ENCODE data around the gene RPL10.

The RPL10 gene

GRCh38 chrX:154366666-154367055, 31.5 kb upstream of the RPL10 start:
- H3K4me3 Mint-ChIP-seq = peak overlapping the region in 1 of 2 donors; percentile 59
- H3K36me3 Mint-ChIP-seq (ENCODE audit: insufficient read depth) = peaks cover 96% of the 10 kb centered on the region
- H3K9me3 Mint-ChIP-seq = no peaks in the 10 kb centered on the region
- H3K27ac Mint-ChIP-seq = peak overlapping the region; percentile 83 to 98
- ATAC-seq (replicated peaks) (no peak), DNase-seq (no peak)
- peaks cover 6 to 21% of the 10 kb centered on the region in 2 donors for H3K4me1 Mint-ChIP-seq (ENCODE audit: low read depth in 2 of 2)
- H3K27me3 Mint-ChIP-seq = no peaks in the 10 kb centered on the region

GRCh38 chrX:154367474-154368308, 30.5 kb upstream of the RPL10 start:
- Mint-ChIP-seq H3K27me3 (no peaks in the 10 kb centered on the region), H3K9me3 (no peaks in the 10 kb centered on the region), H3K27ac (peak overlapping the region; percentile 95 to 98), H3K4me1 (ENCODE audit: low read depth in 2 of 2) (peaks cover 11 to 21% of the 10 kb centered on the region in 2 donors), H3K36me3 (ENCODE audit: insufficient read depth) (peaks cover 91% of the 10 kb centered on the region), H3K4me3 (peak overlapping the region; percentile 86 to 92)
- ATAC-seq (replicated peaks) (no peak), DNase-seq (no peak)

DNA sequence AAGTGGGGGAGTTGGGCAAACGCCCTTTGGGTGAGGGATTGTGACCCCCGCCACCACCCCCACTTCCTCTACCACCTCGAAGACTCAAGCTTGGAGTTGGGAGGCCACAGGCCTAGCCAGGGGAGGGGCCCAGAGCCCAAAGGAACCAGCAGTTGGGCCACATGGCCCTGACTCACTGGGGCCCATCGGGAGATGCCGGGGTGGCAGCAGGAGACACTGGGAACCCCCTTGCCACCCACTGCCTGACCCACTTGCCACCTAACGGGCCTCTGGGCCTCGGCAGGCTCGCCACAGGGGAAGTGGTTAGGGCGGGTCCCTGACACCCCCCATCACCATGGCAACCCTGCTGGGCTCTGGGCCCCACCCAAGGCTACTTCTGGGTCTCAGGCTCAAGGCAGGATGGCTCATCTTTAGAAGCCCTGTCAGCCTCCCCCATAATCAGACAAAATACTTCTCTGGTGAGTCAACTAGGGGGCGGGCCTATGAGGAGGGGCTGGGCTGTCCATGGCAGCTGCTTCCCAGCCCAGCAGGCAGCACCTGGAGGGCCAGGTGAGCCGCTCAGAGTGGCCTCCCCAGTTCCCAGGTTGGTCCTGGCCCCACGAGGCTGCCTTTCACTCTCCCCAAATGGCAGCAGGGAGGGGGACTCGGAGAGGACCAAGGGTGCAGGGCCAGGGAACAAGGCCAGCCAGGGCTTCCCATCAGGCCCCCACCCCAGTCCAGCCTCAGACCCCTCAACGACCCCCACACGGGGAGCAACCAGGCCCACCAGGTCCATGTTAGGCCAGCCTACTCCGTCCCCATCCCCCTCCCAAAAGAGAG, 29.3 kb upstream of the RPL10 start:
- Mint-ChIP-seq H3K9me3 (no peaks in the 10 kb centered on the region), H3K4me1 (ENCODE audit: low read depth in 2 of 2) (peaks cover 16 to 19% of the 10 kb centered on the region in 2 donors), H3K27me3 (no peaks in the 10 kb centered on the region), H3K4me3 (peak overlapping the region; percentile 86 to 92), H3K27ac (peak overlapping the region; percentile 95 to 98), H3K36me3 (ENCODE audit: insufficient read depth) (peaks cover 81% of the 10 kb centered on the region)
- DNase-seq = peak; percentile 88 to 92 (median 89)
- ATAC-seq (replicated peaks) = peak; percentile 63

DNA sequence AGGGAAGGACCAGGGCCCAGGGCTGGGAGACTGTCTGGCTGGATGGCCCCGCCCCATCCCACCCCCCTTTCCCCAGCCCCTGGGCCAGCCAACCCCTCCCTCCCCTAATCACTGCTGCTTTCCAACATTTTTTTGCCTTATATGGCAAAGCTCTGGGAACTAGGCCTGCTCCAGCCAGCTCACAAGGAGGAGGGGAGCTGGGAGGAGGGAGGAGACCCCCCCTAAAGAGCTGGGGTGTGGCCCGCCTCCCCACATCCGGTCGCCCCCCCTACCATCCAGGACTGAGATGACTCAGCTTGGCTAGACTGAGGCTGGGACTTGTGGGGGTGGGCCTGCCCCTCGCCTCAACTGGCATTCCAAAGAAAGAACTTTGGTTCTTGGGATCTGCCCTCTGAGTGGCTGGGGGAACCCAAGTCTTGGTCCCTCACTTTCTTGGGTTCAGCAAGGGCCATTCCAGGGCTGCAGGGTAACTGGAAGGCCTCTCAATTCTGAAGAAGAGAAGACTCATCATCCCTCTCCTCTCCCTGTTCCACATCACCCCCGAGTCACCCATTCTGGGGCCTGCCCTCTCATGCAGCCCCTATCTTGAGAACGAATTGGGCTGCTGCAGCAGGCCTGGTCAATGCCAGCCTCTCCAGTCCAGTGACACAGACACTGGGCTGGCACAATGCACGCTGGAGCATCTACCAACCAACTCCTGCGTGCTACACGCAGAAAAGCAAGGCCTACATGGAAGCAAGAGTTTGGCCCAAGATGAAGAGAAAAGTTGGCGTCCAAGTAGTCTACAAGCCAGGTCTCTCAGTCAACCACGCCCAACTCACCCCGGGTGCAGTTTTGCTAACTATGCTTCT, 28.5 kb upstream of the RPL10 start:
- DNase-seq = peak; percentile 67 to 68 (median 67)
- Mint-ChIP-seq H3K4me3 (peak overlapping the region; percentile 86 to 92), H3K4me1 (ENCODE audit: low read depth in 2 of 2) (peaks cover 16 to 18% of the 10 kb centered on the region in 2 donors), H3K27ac (peak overlapping the region; percentile 95 to 98), H3K9me3 (no peaks in the 10 kb centered on the region), H3K36me3 (ENCODE audit: insufficient read depth) (peaks cover 72% of the 10 kb centered on the region), H3K27me3 (no peaks in the 10 kb centered on the region)
- ATAC-seq (replicated peaks) = peak; percentile 21

DNA sequence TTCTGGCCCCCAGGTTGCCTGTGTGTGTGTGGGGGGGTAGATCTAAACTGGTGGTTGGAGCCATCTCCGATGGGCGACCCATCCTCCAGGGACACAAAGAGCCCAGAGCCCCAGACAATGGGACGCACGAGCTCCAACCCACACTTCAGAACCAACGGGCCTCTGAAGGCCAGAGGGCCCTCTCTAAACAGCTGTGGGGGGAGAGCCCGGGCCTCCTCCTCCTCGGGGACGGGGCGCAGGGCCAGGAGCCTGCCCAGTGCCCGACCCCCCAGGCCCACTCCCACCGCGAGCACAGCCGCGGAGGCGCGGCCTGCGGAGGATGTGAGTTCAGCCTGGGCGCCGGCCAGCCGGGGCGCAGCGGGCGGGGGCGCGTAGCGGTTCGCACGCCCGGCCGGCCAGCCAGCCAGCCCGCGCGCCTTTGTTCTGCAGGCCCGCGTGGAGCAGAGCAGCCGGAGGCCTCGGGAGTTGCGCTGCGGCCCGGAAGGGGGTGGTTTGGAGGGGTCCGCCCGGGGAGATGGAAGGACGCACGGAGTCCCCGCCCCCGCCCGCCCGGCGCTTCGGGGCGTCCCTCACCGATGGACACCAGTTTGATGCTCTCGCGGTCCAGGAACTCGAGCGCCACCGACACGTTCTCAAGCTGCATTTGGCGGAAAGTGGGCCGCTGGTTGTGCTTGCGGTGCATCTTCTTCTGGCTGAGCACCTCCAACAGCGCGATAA, 27.7 kb upstream of the RPL10 start:
- Mint-ChIP-seq H3K36me3 (ENCODE audit: insufficient read depth) (peaks cover 70% of the 10 kb centered on the region), H3K27me3 (no peaks in the 10 kb centered on the region), H3K4me1 (ENCODE audit: low read depth in 2 of 2) (peaks cover 13 to 16% of the 10 kb centered on the region in 2 donors), H3K9me3 (no peaks in the 10 kb centered on the region), H3K27ac (peak overlapping the region; percentile 95 to 98), H3K4me3 (peak overlapping the region; percentile 86 to 92)
- DNase-seq (no peak), ATAC-seq (replicated peaks) (no peak)

- H3K4me1 Mint-ChIP-seq (ENCODE audit: low read depth in 2 of 2) = peaks cover 13 to 16% of the 10 kb centered on the region in 2 donors
- H3K27ac Mint-ChIP-seq = peak overlapping the region; percentile 77 to 98
- no peaks in the 10 kb centered on the region for H3K27me3 Mint-ChIP-seq
- no peaks in the 10 kb centered on the region for H3K9me3 Mint-ChIP-seq
- ATAC-seq (replicated peaks) = peak; percentile 48
- peaks cover 62% of the 10 kb centered on the region for H3K36me3 Mint-ChIP-seq (ENCODE audit: insufficient read depth)
- H3K4me3 Mint-ChIP-seq = peak overlapping the region; percentile 86 to 92
- peak; percentile 86 for DNase-seq
These were observed 27.0 kb upstream of the RPL10 start for GRCh38 chrX:154371017-154371788.

GRCh38 chrX:154371789-154372300, 26.3 kb upstream of the RPL10 start:
- peaks cover 11 to 16% of the 10 kb centered on the region in 2 donors for H3K4me1 Mint-ChIP-seq (ENCODE audit: low read depth in 2 of 2)
- ATAC-seq (replicated peaks) = no peak
- H3K27ac Mint-ChIP-seq = peak overlapping the region; percentile 92 to 96
- no peak for DNase-seq
- H3K27me3 Mint-ChIP-seq = no peaks in the 10 kb centered on the region
- peak overlapping the region; percentile 86 to 92 for H3K4me3 Mint-ChIP-seq
- H3K9me3 Mint-ChIP-seq = no peaks in the 10 kb centered on the region
- H3K36me3 Mint-ChIP-seq (ENCODE audit: insufficient read depth) = peaks cover 56% of the 10 kb centered on the region

GRCh38 chrX:154372612-154373022, 25.6 kb upstream of the RPL10 start:
- DNase-seq (peak in 2 of 3 experiments; percentile 37 to 44), ATAC-seq (replicated peaks) (peak; percentile 11)
- Mint-ChIP-seq H3K4me1 (ENCODE audit: low read depth in 2 of 2) (peaks cover 14 to 16% of the 10 kb centered on the region in 2 donors), H3K4me3 (peak overlapping the region; percentile 86 to 92), H3K27ac (peak overlapping the region; percentile 92 to 96), H3K36me3 (ENCODE audit: insufficient read depth) (peaks cover 50% of the 10 kb centered on the region), H3K27me3 (no peaks in the 10 kb centered on the region), H3K9me3 (no peaks in the 10 kb centered on the region)

- no peaks in the 10 kb centered on the region for H3K9me3 Mint-ChIP-seq
- H3K4me1 Mint-ChIP-seq (ENCODE audit: low read depth in 2 of 2) = peaks cover 8 to 10% of the 10 kb centered on the region in 2 donors
- ATAC-seq (replicated peaks) (no peak), DNase-seq (no peak)
- H3K27me3 Mint-ChIP-seq = no peaks in the 10 kb centered on the region
- peak overlapping the region; percentile 71 to 86 for H3K4me3 Mint-ChIP-seq
- peak overlapping the region in 1 of 2 donors; percentile 55 for H3K27ac Mint-ChIP-seq
- H3K36me3 Mint-ChIP-seq (ENCODE audit: insufficient read depth) = peaks cover 45% of the 10 kb centered on the region
These were observed 24.6 kb upstream of the RPL10 start for GRCh38 chrX:154373340-154374306.

DNA sequence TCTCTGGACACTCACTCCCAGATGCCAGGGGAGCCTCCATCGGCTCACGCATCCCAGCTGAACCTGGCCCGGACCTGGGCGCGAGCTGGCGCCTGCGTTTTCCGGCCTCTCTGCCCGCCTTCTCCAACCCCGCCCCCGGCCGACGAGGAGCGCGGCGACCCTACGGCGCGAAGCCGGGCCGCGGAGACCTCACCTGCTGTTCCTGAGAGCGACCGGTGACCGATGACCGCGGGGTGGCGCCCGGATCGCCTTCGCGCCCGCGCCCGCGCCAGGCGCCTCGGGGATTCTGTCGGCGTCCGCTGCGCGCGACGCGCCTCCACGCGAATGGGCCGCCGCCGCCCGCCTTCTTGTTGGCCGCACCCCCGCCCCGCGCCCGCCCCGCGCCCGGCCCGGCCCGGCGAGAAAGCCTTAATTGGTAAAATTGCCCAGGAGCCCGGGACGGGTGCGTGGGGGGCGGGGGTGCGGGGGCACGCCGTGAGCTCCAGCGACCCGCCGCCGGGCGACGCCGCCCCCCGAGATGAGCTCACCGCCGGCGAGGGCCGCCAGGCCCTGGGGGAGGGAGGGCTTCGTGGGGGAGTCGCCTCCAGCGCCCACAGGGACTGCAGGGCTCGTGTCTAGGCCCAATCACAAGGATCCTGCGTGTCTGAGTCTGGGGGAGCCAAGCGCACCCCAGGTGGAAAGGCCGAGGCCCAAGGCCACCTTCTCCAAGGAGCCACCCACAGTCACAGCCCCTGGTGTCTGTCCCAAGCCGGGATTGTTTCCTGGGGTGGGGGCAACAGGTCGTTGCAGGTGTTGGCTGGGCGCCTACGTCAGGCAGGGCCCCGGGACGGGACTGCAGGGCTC, 23.6 kb upstream of the RPL10 start, which contains the start of gene FLNA:
TSS of gene FLNA (minus strand) at position 322 of the 843 bp plus-strand sequence. CDS start 3,389 bp downstream, outside the sequence.
- ATAC-seq (replicated peaks) (no peak), DNase-seq (no peak)
- peak within 1 kb of the TSS; percentile 71 to 86 for H3K4me3 Mint-ChIP-seq
- peaks cover 43% of the 10 kb centered on the region for H3K36me3 Mint-ChIP-seq (ENCODE audit: insufficient read depth)
- peaks cover 8 to 10% of the 10 kb centered on the region in 2 donors for H3K4me1 Mint-ChIP-seq (ENCODE audit: low read depth in 2 of 2)
- H3K27me3 Mint-ChIP-seq = no peaks in the 10 kb centered on the region
- peak within 1 kb of the TSS; percentile 49 to 55 for H3K27ac Mint-ChIP-seq
- no peaks in the 10 kb centered on the region for H3K9me3 Mint-ChIP-seq

All from effector memory CD8-positive, alpha-beta T cell (primary cell).